ENCODE results near the gene CYTH4. TPM values are rescaled to one million over a fixed set of nuclear protein-coding genes. Genes with fewer than 3 reads are reported as not detected.

Gene CYTH4
- total RNA-seq, 2 experiments from 2014 or later = 20.6 to 28.1 TPM

DNA sequence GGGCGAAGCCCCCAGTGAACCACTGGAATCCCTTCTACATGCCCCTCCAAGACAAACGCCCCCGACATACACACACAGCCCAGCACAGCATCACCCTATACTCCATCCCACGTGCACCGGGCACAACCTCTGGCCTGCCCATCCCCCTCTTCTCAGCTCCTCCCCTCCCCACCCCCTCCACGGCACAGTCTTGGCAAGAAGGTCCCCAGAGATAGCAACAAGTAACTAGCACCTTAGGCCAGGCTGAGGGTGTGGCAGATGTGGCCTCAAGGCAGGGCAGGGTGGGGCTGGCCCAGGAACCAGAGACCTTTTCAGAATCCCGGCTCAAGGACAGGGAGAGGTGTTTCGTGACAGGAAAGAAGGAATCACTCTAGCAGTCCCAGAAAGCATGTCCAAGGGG, 54.3 kb downstream of the CYTH4 start:
- H3K4me3 ChIP-seq (ENCODE audit: low read depth, low read length, poor library complexity, severe bottlenecking) = no peak overlapping the region
- no peak overlapping the region for H3K27ac ChIP-seq (ENCODE audit: low read depth, low read length, poor library complexity, severe bottlenecking)
- peaks cover 11% of the 10 kb centered on the region for H3K4me1 ChIP-seq (ENCODE audit: insufficient read depth, low read length, poor library complexity, severe bottlenecking)
- BruUV-seq (replicated peaks) = no TSS peak
- no peaks in the 10 kb centered on the region for H4K20me1 ChIP-seq (ENCODE audit: insufficient read depth, low read length)
- no peaks in the 10 kb centered on the region for H3K9me3 ChIP-seq (ENCODE audit: low read length)
- H3K9me2 ChIP-seq (ENCODE audit: insufficient read depth, low read length) = no peaks in the 10 kb centered on the region
- no peaks in the 10 kb centered on the region for H3K79me2 ChIP-seq (ENCODE audit: insufficient read depth, low read depth, low read length)
- no peak overlapping the region for H3K4me2 ChIP-seq (ENCODE audit: low read length)
- ChIA-PET CTCF (ENCODE audit: unreplicated experiment) (no interaction called here), POLR2A (no interaction called here)
- DNase-seq (ENCODE audit: low spot score) = no peak
- no peaks in the 10 kb centered on the region for H3K36me3 ChIP-seq (ENCODE audit: insufficient read depth, low read length)
- no peak for TF ChIP-seq EZH2phosphoT487 (IDR thresholded peaks at IDR 0.05; ENCODE audit: borderline replicate concordance, low read depth, low read length)
- TF ChIP-seq, protein P1, sequence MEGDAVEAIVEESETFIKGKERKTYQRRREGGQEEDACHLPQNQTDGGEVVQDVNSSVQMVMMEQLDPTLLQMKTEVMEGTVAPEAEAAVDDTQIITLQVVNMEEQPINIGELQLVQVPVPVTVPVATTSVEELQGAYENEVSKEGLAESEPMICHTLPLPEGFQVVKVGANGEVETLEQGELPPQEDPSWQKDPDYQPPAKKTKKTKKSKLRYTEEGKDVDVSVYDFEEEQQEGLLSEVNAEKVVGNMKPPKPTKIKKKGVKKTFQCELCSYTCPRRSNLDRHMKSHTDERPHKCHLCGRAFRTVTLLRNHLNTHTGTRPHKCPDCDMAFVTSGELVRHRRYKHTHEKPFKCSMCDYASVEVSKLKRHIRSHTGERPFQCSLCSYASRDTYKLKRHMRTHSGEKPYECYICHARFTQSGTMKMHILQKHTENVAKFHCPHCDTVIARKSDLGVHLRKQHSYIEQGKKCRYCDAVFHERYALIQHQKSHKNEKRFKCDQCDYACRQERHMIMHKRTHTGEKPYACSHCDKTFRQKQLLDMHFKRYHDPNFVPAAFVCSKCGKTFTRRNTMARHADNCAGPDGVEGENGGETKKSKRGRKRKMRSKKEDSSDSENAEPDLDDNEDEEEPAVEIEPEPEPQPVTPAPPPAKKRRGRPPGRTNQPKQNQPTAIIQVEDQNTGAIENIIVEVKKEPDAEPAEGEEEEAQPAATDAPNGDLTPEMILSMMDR (conservative IDR thresholded peaks at IDR 0.05; ENCODE audit: low read length) = no peak
- H2AFZ ChIP-seq (ENCODE audit: low read length) = no peak overlapping the region
- intact Hi-C loops (cut with micrococcal nuclease; ENCODE audit: unreplicated experiment) = no loop called here

DNA sequence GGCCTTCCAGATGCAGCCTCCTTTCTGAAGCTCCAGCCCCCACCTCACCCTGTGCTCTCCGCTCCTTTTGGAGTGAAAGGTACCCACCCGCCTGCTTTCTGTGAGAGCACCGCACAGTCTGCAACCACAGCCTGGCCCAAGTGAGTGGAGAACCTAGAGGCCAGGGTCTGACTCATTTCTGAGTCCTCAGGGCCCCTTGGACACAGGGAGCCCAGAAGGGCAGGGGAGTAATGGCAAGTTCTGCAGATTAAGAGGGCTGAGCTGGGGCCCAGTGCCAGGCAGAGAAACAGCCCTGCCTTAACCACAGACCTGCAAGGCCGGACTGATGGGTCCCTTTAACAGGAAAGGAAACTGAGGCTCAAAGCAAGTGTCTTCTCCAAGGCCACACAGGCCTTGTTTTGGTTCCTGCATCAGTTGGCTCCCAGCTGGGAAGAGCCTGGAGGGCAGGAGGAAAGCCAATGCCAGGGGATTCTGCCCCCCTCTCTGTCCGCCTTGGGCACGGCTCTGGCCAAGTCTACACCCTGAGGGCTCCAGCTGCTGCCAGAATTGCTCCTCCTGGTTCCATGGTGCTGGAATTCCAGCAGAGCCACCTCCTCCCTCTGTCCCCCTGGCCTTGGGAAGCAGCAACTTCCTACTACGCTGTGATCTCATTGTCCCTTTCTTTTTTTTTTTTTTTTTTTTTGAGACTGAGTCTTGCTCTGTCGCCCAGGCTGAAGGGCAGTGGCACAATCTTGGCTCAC, 55.1 kb downstream of the CYTH4 start:
- H2AFZ ChIP-seq (ENCODE audit: low read length) = no peak overlapping the region
- no TSS peak for BruUV-seq (replicated peaks)
- no peaks in the 10 kb centered on the region for H3K9me2 ChIP-seq (ENCODE audit: insufficient read depth, low read length)
- H3K79me2 ChIP-seq (ENCODE audit: insufficient read depth, low read depth, low read length) = no peaks in the 10 kb centered on the region
- H3K27ac ChIP-seq (ENCODE audit: low read depth, low read length, poor library complexity, severe bottlenecking) = no peak overlapping the region
- TF ChIP-seq, protein P1 (conservative IDR thresholded peaks at IDR 0.05; ENCODE audit: low read length) = no peak
- TF ChIP-seq EZH2phosphoT487 (IDR thresholded peaks at IDR 0.05; ENCODE audit: borderline replicate concordance, low read depth, low read length) = no peak
- H4K20me1 ChIP-seq (ENCODE audit: insufficient read depth, low read length) = no peaks in the 10 kb centered on the region
- no peak overlapping the region for H3K4me3 ChIP-seq (ENCODE audit: low read depth, low read length, poor library complexity, severe bottlenecking)
- intact Hi-C loops (cut with micrococcal nuclease; ENCODE audit: unreplicated experiment) = no loop called here
- ChIA-PET POLR2A (interaction anchor here (0.8 kb wide), 1 partner anchor 774 kb away, joined by 4 read pairs; no protein-coding TSS in a partner anchor), CTCF (ENCODE audit: unreplicated experiment) (no interaction called here)
- no peaks in the 10 kb centered on the region for H3K36me3 ChIP-seq (ENCODE audit: insufficient read depth, low read length)
- no peak for DNase-seq (ENCODE audit: low spot score)
- H3K9me3 ChIP-seq (ENCODE audit: low read length) = no peaks in the 10 kb centered on the region
- H3K4me1 ChIP-seq (ENCODE audit: insufficient read depth, low read length, poor library complexity, severe bottlenecking) = peaks cover 3% of the 10 kb centered on the region
- H3K4me2 ChIP-seq (ENCODE audit: low read length) = no peak overlapping the region

DNA sequence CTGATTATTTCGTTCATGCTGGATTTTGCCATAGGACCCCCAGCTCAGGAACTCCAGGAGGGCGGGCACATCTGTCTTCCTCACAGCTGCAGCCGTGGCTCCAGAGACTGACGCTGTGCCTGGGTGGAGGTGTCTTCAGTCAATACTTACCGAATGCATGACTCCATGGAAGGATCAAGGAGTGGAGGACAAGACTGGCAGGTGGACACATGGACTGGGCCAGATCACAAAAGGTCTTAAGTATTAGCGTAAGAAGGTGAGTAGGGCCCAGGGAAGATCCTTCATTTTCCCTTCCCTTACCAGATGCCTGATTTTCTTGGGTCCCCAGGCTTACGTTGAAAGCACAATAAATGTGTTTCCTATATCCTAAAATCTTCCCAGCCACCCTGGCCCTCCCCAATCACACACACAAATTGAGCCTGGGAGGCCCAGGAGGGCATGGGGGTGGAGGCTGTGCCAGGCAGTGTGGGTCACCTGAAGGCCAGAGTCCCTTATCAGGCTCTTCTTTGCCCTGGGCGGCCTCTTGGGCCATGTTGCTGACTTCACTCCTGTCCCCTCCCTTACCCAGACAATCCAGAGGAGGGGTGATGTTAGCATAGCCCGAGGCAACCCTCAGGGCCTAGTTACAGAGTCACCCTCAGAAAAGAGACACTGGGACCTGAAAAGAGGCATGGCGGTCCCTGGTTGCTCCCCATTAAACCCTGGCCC, 56.4 kb downstream of the CYTH4 start:
- Histone ChIP-seq H3K27ac (ENCODE audit: low read depth, low read length, poor library complexity, severe bottlenecking) (no peak overlapping the region), H3K4me1 (ENCODE audit: insufficient read depth, low read length, poor library complexity, severe bottlenecking) (no peaks in the 10 kb centered on the region), H3K36me3 (ENCODE audit: insufficient read depth, low read length) (no peaks in the 10 kb centered on the region), H3K4me2 (ENCODE audit: low read length) (no peak overlapping the region), H3K79me2 (ENCODE audit: insufficient read depth, low read depth, low read length) (no peaks in the 10 kb centered on the region), H4K20me1 (ENCODE audit: insufficient read depth, low read length) (no peaks in the 10 kb centered on the region), H3K9me3 (ENCODE audit: low read length) (no peaks in the 10 kb centered on the region), H3K4me3 (ENCODE audit: low read depth, low read length, poor library complexity, severe bottlenecking) (no peak overlapping the region), H3K9me2 (ENCODE audit: insufficient read depth, low read length) (no peaks in the 10 kb centered on the region), H2AFZ (ENCODE audit: low read length) (no peak overlapping the region)
- BruUV-seq (replicated peaks) = no TSS peak
- ChIA-PET CTCF (ENCODE audit: unreplicated experiment) (interaction anchor here (0.6 kb wide), 1 partner anchor 13 kb away, joined by 3 read pairs; no protein-coding TSS in a partner anchor), POLR2A (no interaction called here)
- DNase-seq (ENCODE audit: low spot score) = no peak
- intact Hi-C loops (cut with micrococcal nuclease; ENCODE audit: unreplicated experiment) = no loop called here
- no peak for TF ChIP-seq EZH2phosphoT487 (IDR thresholded peaks at IDR 0.05; ENCODE audit: borderline replicate concordance, low read depth, low read length)
- TF ChIP-seq, protein P1 (conservative IDR thresholded peaks at IDR 0.05; ENCODE audit: low read length) = no peak

All from OCI-LY7 (cell line).